Fibroblast of the aortic adventitia (primary cell): ENCODE data around the gene RNF157. TPM values are rescaled to one million over a fixed set of nuclear protein-coding genes. Genes with fewer than 3 reads are reported as not detected.
"Not testable (repeated sequence)": the region's sequence is repeated elsewhere in the genome, so short reads cannot be mapped to it uniquely, and the experiment has no call there.

Experiments used
- DNase-seq: peaks from one replicate; pipeline ENCODE4 v3.0.0-alpha.2; 2010; ENCODE audit warnings: low read depth
- H3K4me3 ChIP-seq: 2 replicates; pipeline ENCODE4 v1.5.1; 2011; ENCODE audit warnings: low read depth, mild to moderate bottlenecking, control low read depth, low read length, moderate library complexity
- total RNA-seq: library from RNA; depleted of rRNA; stranded (reverse); fragments of >200 nt; gene quantifications from 2 replicates; pipeline ENCODE4 v1.2.3, GENCODE V29; 2012; ENCODE audit warnings: low replicate concordance
- TF ChIP-seq, protein P1 (sequence below): IDR thresholded peaks from 2 replicates; pipeline ENCODE4 v1.5.1; 2011; ENCODE audit warnings: mild to moderate bottlenecking, low read length, control low read depth, inconsistent platforms; ENCODE audit not compliant: insufficient read depth

Gene RNF157
- total RNA-seq, 1 donor = 0.18 TPM

DNA sequence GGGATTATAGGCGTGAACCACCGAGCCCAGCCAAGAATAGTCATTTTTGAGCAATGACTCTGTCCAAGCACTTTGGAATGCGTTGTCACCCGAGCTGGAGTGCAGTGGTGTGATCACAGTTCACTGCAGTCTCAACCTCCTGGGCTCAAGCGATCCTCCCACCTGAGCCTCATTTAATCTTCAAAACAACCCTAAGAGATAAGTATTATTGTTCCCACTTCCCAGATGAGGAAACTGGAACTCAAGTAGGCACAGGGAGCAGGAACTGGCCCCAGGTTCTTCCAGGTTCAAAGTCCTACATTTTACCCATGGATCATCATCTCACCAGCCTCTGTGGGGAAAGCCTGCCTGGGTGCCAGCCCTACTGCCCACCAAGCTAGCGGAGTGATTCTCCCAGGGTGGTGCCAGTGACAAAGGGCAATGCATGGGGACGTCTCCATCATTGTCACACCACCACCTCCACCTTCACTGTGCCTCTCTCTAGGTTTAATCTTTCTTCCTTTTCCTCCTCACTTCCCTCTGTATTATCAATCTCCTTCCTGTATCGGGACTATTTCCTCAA, 11.3 kb upstream of the RNF157 start:
- no peak overlapping the region for H3K4me3 ChIP-seq
- DNase-seq = no peak
- TF ChIP-seq, protein P1, sequence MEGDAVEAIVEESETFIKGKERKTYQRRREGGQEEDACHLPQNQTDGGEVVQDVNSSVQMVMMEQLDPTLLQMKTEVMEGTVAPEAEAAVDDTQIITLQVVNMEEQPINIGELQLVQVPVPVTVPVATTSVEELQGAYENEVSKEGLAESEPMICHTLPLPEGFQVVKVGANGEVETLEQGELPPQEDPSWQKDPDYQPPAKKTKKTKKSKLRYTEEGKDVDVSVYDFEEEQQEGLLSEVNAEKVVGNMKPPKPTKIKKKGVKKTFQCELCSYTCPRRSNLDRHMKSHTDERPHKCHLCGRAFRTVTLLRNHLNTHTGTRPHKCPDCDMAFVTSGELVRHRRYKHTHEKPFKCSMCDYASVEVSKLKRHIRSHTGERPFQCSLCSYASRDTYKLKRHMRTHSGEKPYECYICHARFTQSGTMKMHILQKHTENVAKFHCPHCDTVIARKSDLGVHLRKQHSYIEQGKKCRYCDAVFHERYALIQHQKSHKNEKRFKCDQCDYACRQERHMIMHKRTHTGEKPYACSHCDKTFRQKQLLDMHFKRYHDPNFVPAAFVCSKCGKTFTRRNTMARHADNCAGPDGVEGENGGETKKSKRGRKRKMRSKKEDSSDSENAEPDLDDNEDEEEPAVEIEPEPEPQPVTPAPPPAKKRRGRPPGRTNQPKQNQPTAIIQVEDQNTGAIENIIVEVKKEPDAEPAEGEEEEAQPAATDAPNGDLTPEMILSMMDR = no peak

DNA sequence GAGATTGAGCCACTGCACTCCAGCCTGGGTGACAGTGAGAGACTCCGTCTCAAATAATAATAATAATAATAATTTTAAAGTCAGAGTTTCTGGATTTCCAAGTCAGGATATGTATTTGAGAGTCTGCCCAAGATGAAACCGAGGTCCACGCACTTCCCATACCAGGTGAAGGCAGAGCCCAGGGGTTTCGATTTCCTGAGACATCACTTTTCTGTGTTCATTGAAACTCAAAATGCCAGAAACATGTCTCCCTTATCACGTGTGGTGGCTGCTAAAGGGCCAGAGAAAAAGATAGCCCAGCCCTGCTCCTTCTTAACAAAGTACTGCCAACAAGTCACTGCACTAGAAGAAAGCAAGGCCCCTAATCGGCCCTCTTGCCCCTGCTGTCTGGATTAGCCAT, 9.8 kb upstream of the RNF157 start:
- no peak for DNase-seq
- TF ChIP-seq, protein P1 = no peak
- no peak overlapping the region for H3K4me3 ChIP-seq

DNA sequence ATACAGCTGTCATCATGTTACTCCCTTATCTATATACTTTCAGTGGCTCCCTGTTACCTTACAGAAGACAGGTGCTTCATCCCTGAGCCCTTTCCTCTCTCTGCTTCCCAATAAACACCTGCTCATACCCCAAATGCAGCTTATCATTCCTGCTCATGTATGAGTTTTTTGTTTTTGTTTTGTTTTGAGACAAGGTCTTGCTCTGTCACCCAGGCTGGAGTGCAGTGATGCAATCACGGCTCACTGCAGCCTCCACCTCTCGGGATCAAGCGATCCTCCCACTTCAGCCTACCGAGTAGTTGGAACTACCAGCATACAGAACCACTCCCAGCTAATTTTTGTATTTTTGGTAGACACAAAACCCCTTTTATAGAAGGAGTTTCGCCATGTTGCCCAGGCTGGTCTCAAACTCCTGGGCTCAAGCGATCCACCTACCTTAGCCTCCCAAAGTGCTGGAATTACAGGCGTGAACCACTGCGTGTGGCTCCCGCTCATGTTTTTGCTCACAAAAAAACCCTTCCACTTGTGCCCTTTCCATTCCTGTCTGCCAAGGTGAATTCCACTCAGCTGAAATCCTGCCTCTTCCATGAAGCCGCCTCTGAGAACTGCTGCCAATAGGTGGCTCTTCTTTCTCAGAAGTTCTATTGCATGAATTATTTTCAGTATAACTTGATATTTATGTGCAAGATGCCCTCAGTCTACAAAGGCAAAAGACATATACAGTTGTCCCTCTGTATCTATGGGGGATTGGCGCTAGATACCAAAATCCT, 7.9 kb upstream of the RNF157 start:
- TF ChIP-seq, protein P1 = peak; percentile 23
- no peak overlapping the region for H3K4me3 ChIP-seq
- peak; percentile 15 for DNase-seq

DNA sequence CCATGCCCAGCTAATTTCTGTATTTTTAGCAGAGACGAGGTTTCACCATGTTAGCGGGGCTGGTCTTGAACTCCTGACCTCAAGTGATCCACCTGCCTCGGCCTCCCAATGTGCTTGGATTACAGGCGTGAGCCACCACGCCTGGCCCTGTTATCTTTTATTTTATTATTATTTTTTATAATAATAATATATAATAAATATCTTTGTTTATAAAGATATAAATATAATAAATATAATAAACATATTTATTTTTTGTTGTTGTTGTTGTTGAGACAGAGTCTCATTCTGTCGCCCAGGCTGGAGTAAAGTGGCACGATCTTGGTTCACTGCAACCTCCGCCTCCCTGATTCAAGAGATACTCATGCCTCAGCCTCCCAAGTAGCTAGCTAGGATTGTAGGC, 7.0 kb upstream of the RNF157 start:
- no peak overlapping the region for H3K4me3 ChIP-seq
- DNase-seq = no peak
- TF ChIP-seq, protein P1 = no peak

DNA sequence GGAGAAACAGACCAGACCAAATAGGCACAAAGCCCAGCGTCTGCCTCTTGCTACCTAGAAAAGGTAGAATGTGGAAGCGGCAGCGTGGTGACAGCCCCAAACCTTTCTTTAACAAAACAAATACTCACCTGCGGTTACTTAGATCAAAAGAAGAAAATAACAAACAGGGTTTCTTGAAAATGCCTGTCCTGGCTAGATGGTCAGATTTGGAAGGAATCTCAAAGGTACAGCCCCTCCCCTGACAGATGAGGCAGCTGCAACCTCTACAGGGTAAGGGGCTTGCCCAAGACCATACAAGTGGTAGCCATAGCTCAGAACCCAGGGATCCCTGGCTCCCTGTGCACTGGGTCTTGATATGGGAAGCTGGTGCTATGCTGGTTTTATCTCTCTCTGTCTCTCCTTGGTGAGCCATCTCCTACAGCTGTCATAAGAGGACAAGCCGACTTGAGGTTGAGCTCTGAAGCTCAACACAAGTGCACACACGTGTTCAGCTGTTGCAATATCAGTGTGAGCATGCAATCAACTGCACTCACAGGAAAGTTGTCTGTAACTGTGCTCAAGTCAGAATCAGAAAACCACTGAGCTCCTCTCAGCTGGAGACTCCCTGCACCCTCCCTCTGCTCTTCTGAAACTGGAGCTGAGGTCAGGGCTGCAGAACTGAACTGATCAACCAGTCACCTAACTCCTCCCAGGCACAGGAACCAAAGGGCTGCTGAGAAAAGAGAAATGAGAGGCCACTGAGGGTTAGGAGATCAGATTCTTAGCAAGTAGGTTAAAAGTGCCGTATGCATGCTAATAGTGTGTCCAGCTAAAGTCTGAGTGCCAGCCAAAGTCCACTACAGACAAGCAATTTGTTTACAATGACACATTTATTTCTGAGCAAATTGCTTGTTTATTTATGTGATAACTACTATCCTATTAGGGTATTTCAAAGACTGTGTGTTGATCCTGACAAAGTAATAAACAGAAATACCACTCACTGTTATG, 6.1 kb upstream of the RNF157 start:
- peak; percentile 27 for DNase-seq
- TF ChIP-seq, protein P1 = no peak
- H3K4me3 ChIP-seq = no peak overlapping the region

DNA sequence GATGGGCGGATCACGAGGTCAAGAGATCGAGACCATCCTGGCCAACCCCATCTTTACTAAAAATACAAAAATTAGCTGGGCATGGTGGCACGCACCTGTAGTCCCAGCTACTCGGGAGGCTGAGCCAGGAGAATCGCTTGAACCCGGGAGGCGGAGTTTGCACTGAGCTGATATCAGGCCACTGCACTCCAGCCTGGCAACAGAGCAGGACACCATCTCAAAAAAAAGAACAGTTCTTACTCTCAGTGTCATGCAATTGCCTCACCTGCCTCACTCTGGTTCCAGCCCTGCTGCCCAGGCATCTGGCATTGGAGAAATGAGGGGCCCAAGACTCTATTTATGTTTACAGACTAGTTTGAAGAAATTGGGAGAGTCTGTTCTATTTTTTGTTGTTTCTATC, 4.4 kb upstream of the RNF157 start:
- H3K4me3 ChIP-seq, DNase-seq: not testable (repeated sequence)
